HepG2 (cell line): ENCODE results near the gene NAIF1. TPM values are rescaled to one million over a fixed set of nuclear protein-coding genes. Genes with fewer than 3 reads are reported as not detected.

Source experiments
- CTCF ChIP-seq: sonication (generic); formaldehyde crosslinking; IDR thresholded peaks from 2 replicates; pipeline ENCODE4 v1.5.0; 2020; ENCODE audit warnings: mild to moderate bottlenecking, missing genetic modification reagents, moderate library complexity
- FIP1L1 ChIP-seq: fragments of 200-400 bp; formaldehyde crosslinking; IDR thresholded peaks from 2 replicates; pipeline ENCODE4 v1.6.1; 2018; ENCODE audit warnings: low read depth, mild to moderate bottlenecking, low read length, moderate library complexity, borderline replicate concordance; ENCODE audit not compliant: insufficient read depth
- FOXJ3 ChIP-seq: sonication (generic); formaldehyde crosslinking; IDR thresholded peaks from 2 replicates; pipeline ENCODE4 v1.4.0; 2020; ENCODE audit warnings: missing genetic modification reagents, mild to moderate bottlenecking, borderline replicate concordance
- GABPB1 ChIP-seq: IDR thresholded peaks from 2 replicates; pipeline ENCODE4 v1.6.1; 2016; ENCODE audit warnings: mild to moderate bottlenecking, missing genetic modification reagents, moderate library complexity, missing compliant biosample characterization
- GRHL1 ChIP-seq: sonication (generic); formaldehyde crosslinking; conservative IDR thresholded peaks from 2 replicates; pipeline ENCODE4 v1.8.0; 2022; ENCODE audit warnings: missing genetic modification reagents
- IKZF1 ChIP-seq: fragments of 450-650 bp; IDR thresholded peaks from 2 replicates; pipeline ENCODE4 v1.7.1; 2016
- MYC ChIP-seq: sonication (generic); formaldehyde crosslinking; IDR thresholded peaks from 2 replicates; pipeline ENCODE4 v1.9.0; 2021; ENCODE audit warnings: missing genetic modification reagents, borderline replicate concordance
- NAIF1 ChIP-seq: sonication (generic); formaldehyde crosslinking; IDR thresholded peaks from 2 replicates; pipeline ENCODE4 v1.5.0; 2020; ENCODE audit warnings: mild to moderate bottlenecking, missing genetic modification reagents, borderline replicate concordance
- NFIB ChIP-seq: sonication (generic); formaldehyde crosslinking; IDR thresholded peaks from 2 replicates; pipeline ENCODE4 v1.9.0; 2021; ENCODE audit warnings: missing genetic modification reagents, mild to moderate bottlenecking, borderline replicate concordance
- NR2C2 ChIP-seq: sonication (generic); formaldehyde crosslinking; IDR thresholded peaks from 2 replicates; pipeline ENCODE4 v1.4.0; 2020; ENCODE audit warnings: missing genetic modification reagents, mild to moderate bottlenecking, moderate library complexity, borderline replicate concordance
- NRL ChIP-seq: sonication (generic); formaldehyde crosslinking; IDR thresholded peaks from 2 replicates; pipeline ENCODE4 v1.5.0; 2020; ENCODE audit warnings: missing genetic modification reagents, mild to moderate bottlenecking, moderate library complexity, borderline replicate concordance
- SP2 ChIP-seq: sonication (generic); formaldehyde crosslinking; IDR thresholded peaks from 2 replicates; pipeline ENCODE4 v1.5.1; 2020; ENCODE audit warnings: mild to moderate bottlenecking, missing genetic modification reagents
- TBX2 ChIP-seq: sonication (generic); formaldehyde crosslinking; IDR thresholded peaks from 2 replicates; pipeline ENCODE4 v1.5.0; 2020; ENCODE audit warnings: missing genetic modification reagents, mild to moderate bottlenecking, borderline replicate concordance
- ZKSCAN5 ChIP-seq: sonication (generic); formaldehyde crosslinking; IDR thresholded peaks from 2 replicates; pipeline ENCODE4 v1.5.1; 2020; ENCODE audit warnings: mild to moderate bottlenecking, missing genetic modification reagents
- ZNF10 ChIP-seq: sonication (generic); formaldehyde crosslinking; IDR thresholded peaks from 2 replicates; pipeline ENCODE4 v1.4.0; 2020; ENCODE audit warnings: mild to moderate bottlenecking, low read depth, missing genetic modification reagents, borderline replicate concordance
- ZNF264 ChIP-seq: sonication (generic); formaldehyde crosslinking; IDR thresholded peaks from 2 replicates; pipeline ENCODE4 v1.4.0; 2020; ENCODE audit warnings: missing genetic modification reagents
- ZNF275 ChIP-seq: sonication (generic); formaldehyde crosslinking; IDR thresholded peaks from 2 replicates; pipeline ENCODE4 v1.8.0; 2022; ENCODE audit warnings: missing genetic modification reagents, mild to moderate bottlenecking, inconsistent platforms, borderline replicate concordance
- ZNF563 ChIP-seq: sonication (generic); formaldehyde crosslinking; IDR thresholded peaks from 2 replicates; pipeline ENCODE4 v1.8.0; 2022; ENCODE audit warnings: mild to moderate bottlenecking, moderate library complexity, missing genetic modification reagents
- ZNF614 ChIP-seq: IDR thresholded peaks from 2 replicates; pipeline ENCODE4 v1.6.1; 2018; ENCODE audit warnings: missing biosample characterization, missing genetic modification reagents, inconsistent platforms, borderline replicate concordance
- ZSCAN20 ChIP-seq: sonication (generic); formaldehyde crosslinking; IDR thresholded peaks from 2 replicates; pipeline ENCODE4 v1.4.0; 2020; ENCODE audit warnings: missing genetic modification reagents, mild to moderate bottlenecking, borderline replicate concordance
- polyA plus RNA-seq, 8 experiments: library from polyadenylated mRNA; depleted of rRNA in 3 of 8; stranded (reverse) in 7 of 8; unstranded in 1 of 8; fragments of >200 nt; fragmentation: Illumina TruSeq in 4 of 8; extraction: Trizol in 4 of 8; gene quantifications; 2 replicates each; pipeline versions ENCODE4 v1.2.1 to v1.2.3, GENCODE V29; 2011 to 2016; ENCODE audit warnings: low read depth in 4 of 8, missing spikeins in 1 of 8, mixed read lengths in 1 of 8; ENCODE audit not compliant: insufficient read depth in 1 of 8
- total RNA-seq, 5 experiments: library from RNA; depleted of rRNA; stranded (reverse); fragments of >200 nt; fragmentation: Illumina TruSeq; extraction: Trizol; gene quantifications; 2 replicates each; pipeline ENCODE4 v1.2.3, GENCODE V29; 2016; ENCODE audit warnings: low read depth in 1 of 5
- TF ChIP-seq, protein P1 (sequence below): sonication (generic); formaldehyde crosslinking; IDR thresholded peaks from 2 replicates; pipeline ENCODE4 v1.5.0; 2020; ENCODE audit warnings: missing genetic modification reagents
- TF ChIP-seq, protein P2 (sequence below): sonication (generic); formaldehyde crosslinking; IDR thresholded peaks from 2 replicates; pipeline ENCODE4 v1.5.0; 2020; ENCODE audit warnings: missing genetic modification reagents

The NAIF1 gene
- total and polyA plus RNA-seq, 2 of the 13 experiments (the other 11 are each of a cell fraction or from before 2014, with no cell fraction given): 6.0 to 6.9 TPM

DNA sequence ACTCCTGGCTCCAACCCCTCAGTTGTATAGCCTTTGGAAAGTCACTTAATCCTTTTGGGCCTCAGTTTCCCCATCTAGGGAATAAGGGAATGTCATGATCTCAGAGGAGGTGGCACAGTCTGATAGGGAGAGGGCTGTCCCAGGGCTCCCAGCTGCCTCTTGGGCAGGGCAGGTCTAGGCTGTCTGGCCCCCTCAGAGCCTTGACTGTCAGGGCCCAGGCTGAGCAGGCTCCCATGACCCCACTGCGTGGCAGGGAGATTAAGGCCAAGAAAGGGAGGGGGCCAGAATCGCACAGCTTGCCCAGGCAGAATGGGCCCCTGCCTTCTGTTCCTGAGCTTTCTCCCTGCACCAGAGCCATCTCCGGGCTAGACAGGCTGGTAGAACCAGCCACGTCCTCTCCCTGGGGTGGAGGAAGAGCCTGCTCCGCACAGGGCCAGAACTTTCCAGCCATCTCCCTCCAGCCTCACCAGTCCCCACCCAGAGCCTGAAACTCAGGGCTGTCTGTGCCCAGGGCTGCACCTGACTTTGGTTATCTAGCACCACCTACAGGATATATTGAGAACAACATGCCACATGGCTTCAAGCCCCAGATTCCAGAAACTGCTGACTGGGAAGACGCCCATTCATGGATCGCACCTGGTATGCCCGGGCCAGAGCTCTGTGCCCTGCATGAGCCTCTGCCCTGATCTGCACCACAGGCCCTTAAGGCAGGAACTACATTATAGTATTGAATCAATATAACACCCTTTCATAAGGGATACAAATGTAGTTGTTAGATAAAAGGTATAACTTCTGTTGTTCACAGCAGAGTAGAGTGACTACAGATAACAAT lies 32.1 kb downstream of the NAIF1 start (continued):
- TF ChIP-seq MYC (CRISPR knock-in tag) (peak; percentile 82; the same call in 1 of the 2 replicates), NRL (CRISPR knock-in tag) (no peak), FIP1L1 (no peak), NR2C2 (CRISPR knock-in tag) (no peak), TBX2 (no peak), ZNF275 (CRISPR knock-in tag) (no peak), SP2 (CRISPR knock-in tag) (no peak), FOXJ3 (CRISPR knock-in tag) (no peak), ZNF563 (CRISPR knock-in tag) (no peak), CTCF (CRISPR knock-in tag) (peak; percentile 98), ZNF10 (CRISPR knock-in tag) (no peak), GABPB1 (0 out of 2 replicates have a peak, but pooled peaks have one; percentile 9), ZNF614 (0 out of 2 replicates have a peak, but pooled peaks have one; percentile 55), ZNF264 (CRISPR knock-in tag) (no peak), ZKSCAN5 (no peak), IKZF1 (no peak), NAIF1 (CRISPR knock-in tag) (no peak), GRHL1 (CRISPR knock-in tag) (no peak), NFIB (CRISPR knock-in tag) (no peak), ZSCAN20 (CRISPR knock-in tag) (no peak)
- TF ChIP-seq, protein P1, sequence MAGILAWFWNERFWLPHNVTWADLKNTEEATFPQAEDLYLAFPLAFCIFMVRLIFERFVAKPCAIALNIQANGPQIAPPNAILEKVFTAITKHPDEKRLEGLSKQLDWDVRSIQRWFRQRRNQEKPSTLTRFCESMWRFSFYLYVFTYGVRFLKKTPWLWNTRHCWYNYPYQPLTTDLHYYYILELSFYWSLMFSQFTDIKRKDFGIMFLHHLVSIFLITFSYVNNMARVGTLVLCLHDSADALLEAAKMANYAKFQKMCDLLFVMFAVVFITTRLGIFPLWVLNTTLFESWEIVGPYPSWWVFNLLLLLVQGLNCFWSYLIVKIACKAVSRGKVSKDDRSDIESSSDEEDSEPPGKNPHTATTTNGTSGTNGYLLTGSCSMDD (CRISPR knock-in tag): no peak
- TF ChIP-seq, protein P2, sequence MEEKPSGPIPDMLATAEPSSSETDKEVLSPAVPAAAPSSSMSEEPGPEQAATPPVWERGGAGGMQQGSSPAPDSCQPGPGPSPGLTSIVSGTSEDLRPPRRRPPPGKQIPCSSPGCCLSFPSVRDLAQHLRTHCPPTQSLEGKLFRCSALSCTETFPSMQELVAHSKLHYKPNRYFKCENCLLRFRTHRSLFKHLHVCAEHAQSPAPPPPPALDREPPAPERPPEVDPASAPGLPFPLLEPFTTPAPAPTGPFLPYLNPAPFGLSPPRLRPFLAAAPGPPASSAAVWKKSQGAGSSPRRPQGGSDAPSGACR: no peak
